Activated CD8-positive, alpha-beta T cell treated with anti-CD3 and anti-CD28 coated beads for 36 hours (primary cell): ENCODE results near the gene NUDC. TPM values are rescaled to one million over a fixed set of nuclear protein-coding genes. Genes with fewer than 3 reads are reported as not detected.

Source experiments
- ATAC-seq: fragments of 200-7000 bp; cut with Tn5 transposase; one replicate; pipeline ENCODE4 v1.10.0; 2021; ENCODE audit warnings: mild to moderate bottlenecking, moderate library complexity
- CTCF ChIA-PET: fragments of 350-600 bp; sonication (Branson Sonifier 250); formaldehyde crosslinking; loops from one replicate; lab custom pipeline; 2021; ENCODE audit warnings: antibody characterized with exemption; lab: Charles Lee
- POLR2A ChIA-PET: fragments of 350-600 bp; sonication (Branson Sonifier 250); formaldehyde crosslinking; loops from one replicate; lab custom pipeline; 2021; ENCODE audit warnings: antibody characterized with exemption; lab: Charles Lee
- DNase-seq: peaks from one replicate; pipeline ENCODE4 v3.0.0-alpha.2; 2020
- H3K27ac Mint-ChIP-seq: one replicate; pipeline ENCODE4 v1.8.0; 2021; ENCODE audit warnings: mild to moderate bottlenecking, mixed read lengths
- H3K27me3 Mint-ChIP-seq: one replicate; pipeline ENCODE4 v1.8.0; 2021; ENCODE audit warnings: mixed read lengths
- H3K36me3 Mint-ChIP-seq: one replicate; pipeline ENCODE4 v1.8.0; 2021; ENCODE audit warnings: low read depth, mixed read lengths
- H3K4me1 Mint-ChIP-seq: one replicate; pipeline ENCODE4 v1.8.0; 2021; ENCODE audit warnings: low read depth, mixed read lengths
- H3K4me3 Mint-ChIP-seq: one replicate; pipeline ENCODE4 v1.8.0; 2021; ENCODE audit warnings: mild to moderate bottlenecking, moderate library complexity, mixed read lengths
- H3K9me3 Mint-ChIP-seq: one replicate; pipeline ENCODE4 v1.8.0; 2021; ENCODE audit warnings: mixed read lengths
- CTCF ChIP-seq: fragments of 200-600 bp; IDR thresholded peaks from one replicate; pipeline ENCODE4 v1.8.0; 2022; ENCODE audit warnings: antibody characterized with exemption, mild to moderate bottlenecking
- intact Hi-C: fragments of 100-400 bp; cut with micrococcal nuclease; formaldehyde crosslinking; loops from one replicate; pipeline ENCODE4 v1.10.0; 2022
- total RNA-seq, 2 experiments: library from RNA; stranded (reverse); gene quantifications; one replicate each; pipeline ENCODE4 v1.2.3, GENCODE V29; 2021

Gene NUDC
- total RNA-seq, 2 experiments from 2014 or later: 97.0 to 103 TPM

DNA sequence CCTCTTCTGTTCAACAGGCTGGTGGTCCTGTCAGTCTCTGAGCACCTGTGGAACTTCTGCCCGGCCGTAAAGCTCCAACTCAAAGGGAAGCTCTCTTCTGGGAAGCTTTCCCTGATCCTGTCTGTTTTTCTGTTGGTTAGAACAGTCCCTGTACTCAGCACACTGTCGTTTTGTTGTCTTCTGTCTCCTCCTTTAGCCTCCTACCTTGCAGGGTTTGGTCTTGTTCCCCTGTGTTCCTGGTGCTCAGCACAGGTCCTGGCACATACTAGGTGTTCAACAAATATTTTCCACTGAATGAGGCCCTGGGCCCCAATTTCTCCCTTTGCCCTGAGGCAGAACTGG is 39.1 kb downstream of the NUDC start:
- peaks cover 25% of the 10 kb centered on the region for H3K27me3 Mint-ChIP-seq
- H3K27ac Mint-ChIP-seq: no peak overlapping the region
- POLR2A ChIA-PET: interaction anchor here (1.2 to 1.5 kb wide), 3 partner anchors 10 to 30 kb away, joined by 3 read pairs; no protein-coding TSS in a partner anchor
- H3K36me3 Mint-ChIP-seq: no peaks in the 10 kb centered on the region
- CTCF ChIA-PET: interaction anchor here (0.7 to 2.0 kb wide), 7 partner anchors 10 to 86 kb away, joined by 3 to 9 read pairs (median 3); no protein-coding TSS in a partner anchor
- no peak for TF ChIP-seq CTCF
- H3K9me3 Mint-ChIP-seq: no peaks in the 10 kb centered on the region
- H3K4me3 Mint-ChIP-seq: peak overlapping the region; percentile 70
- DNase-seq: no peak
- peaks cover 3% of the 10 kb centered on the region for H3K4me1 Mint-ChIP-seq
- ATAC-seq: no peak
- intact Hi-C loops: no loop called here

GRCh38 chr1:26961826-26962225 is 40.3 kb downstream of the NUDC start:
- POLR2A ChIA-PET: no interaction called here
- H3K36me3 Mint-ChIP-seq: no peaks in the 10 kb centered on the region
- DNase-seq: no peak
- no peak for TF ChIP-seq CTCF
- H3K27ac Mint-ChIP-seq: no peak overlapping the region
- no peak for ATAC-seq
- H3K4me1 Mint-ChIP-seq: peaks cover 3% of the 10 kb centered on the region
- peaks cover 28% of the 10 kb centered on the region for H3K27me3 Mint-ChIP-seq
- no peak overlapping the region for H3K4me3 Mint-ChIP-seq
- intact Hi-C loops: no loop called here
- CTCF ChIA-PET: interaction anchor here (2.0 kb wide), 1 partner anchor 35 kb away, joined by 9 read pairs; no protein-coding TSS in a partner anchor
- H3K9me3 Mint-ChIP-seq: no peaks in the 10 kb centered on the region

DNA sequence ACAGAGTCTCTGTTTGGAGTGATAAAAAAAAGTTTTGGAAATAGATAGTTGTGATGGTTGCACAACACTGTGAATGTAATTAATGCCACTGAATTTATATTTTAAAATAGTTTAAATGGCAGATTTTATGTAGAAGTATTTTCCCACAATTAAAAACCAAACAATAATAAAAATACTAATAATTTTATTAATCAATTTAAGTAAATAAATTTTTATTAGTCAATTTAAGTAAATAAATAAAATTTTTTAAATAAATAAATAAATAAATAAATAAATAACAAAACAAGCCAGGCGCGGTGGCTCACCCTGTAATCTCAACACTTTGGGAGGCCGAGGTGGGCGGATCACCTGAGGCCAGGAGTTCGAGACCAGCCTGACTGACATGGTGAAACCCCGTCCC is 43.7 kb downstream of the NUDC start:
- no peak overlapping the region for H3K27ac Mint-ChIP-seq
- POLR2A ChIA-PET: no interaction called here
- no peaks in the 10 kb centered on the region for H3K9me3 Mint-ChIP-seq
- intact Hi-C loops: no loop called here
- ATAC-seq: no peak
- peaks cover 25% of the 10 kb centered on the region for H3K27me3 Mint-ChIP-seq
- TF ChIP-seq CTCF: no peak
- H3K4me3 Mint-ChIP-seq: no peak overlapping the region
- CTCF ChIA-PET: interaction anchor here (1.3 kb wide), 1 partner anchor 32 kb away, joined by 5 read pairs; no protein-coding TSS in a partner anchor
- peaks cover 3% of the 10 kb centered on the region for H3K4me1 Mint-ChIP-seq
- no peak for DNase-seq
- no peaks in the 10 kb centered on the region for H3K36me3 Mint-ChIP-seq

DNA sequence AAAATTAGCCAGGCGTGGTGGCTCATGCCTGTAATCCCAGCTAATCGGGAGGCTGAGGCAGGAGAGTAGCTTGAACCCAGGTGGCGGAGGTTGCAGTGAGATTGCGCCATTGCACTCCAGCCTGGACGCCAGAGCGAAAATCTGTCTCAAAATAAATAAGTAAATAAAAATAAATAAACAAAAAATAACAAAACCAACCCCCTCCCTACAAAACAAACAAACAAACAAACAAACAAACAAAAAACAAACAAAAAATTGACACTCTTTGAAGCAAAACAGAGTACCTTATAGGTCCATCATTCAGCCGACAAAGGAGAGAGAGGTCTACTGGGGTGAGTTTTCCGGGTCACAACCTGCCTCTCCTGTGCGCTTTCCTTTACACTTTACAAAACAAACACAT is 44.1 kb downstream of the NUDC start:
- Mint-ChIP-seq H3K36me3 (no peaks in the 10 kb centered on the region), H3K9me3 (no peaks in the 10 kb centered on the region), H3K4me1 (peaks cover under 1% of the 10 kb centered on the region), H3K27me3 (peaks cover 22% of the 10 kb centered on the region), H3K4me3 (no peak overlapping the region), H3K27ac (no peak overlapping the region)
- TF ChIP-seq CTCF: no peak
- POLR2A ChIA-PET: no interaction called here
- ATAC-seq: no peak
- CTCF ChIA-PET: interaction anchor here (1.3 kb wide), 1 partner anchor 32 kb away, joined by 5 read pairs; no protein-coding TSS in a partner anchor
- no peak for DNase-seq
- intact Hi-C loops: no loop called here

DNA sequence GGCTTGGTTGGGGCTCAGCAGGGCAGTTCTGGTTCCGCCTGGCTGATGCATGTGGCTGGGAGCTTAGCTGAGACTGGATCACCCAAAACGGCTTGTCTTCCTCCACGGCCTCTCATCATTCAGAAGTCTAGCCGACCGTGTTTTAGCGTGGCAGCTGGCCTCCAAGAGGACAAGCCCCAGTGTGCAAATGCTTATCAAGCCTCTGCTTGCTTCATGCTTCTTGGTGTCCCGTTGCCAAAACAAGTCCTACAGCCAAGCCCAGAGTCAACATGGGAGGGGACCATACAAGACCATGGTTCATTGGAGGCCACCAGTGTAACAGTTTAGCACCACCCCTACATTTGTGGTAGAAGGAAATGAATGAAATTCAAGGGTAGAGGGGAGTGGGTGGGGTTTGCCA is 49.3 kb downstream of the NUDC start:
- no peak overlapping the region for H3K4me3 Mint-ChIP-seq
- H3K27ac Mint-ChIP-seq: no peak overlapping the region
- ATAC-seq (no peak), DNase-seq (no peak)
- no peaks in the 10 kb centered on the region for H3K9me3 Mint-ChIP-seq
- no peaks in the 10 kb centered on the region for H3K36me3 Mint-ChIP-seq
- peaks cover 7% of the 10 kb centered on the region for H3K27me3 Mint-ChIP-seq
- H3K4me1 Mint-ChIP-seq: no peaks in the 10 kb centered on the region
- intact Hi-C loops: no loop called here
- ChIA-PET CTCF (interaction anchor here (1.5 kb wide), 1 partner anchor 10 kb away, joined by 3 read pairs; the partner anchor contains the start of gene KDF1), POLR2A (no interaction called here)
- TF ChIP-seq CTCF: no peak
